Stimulated activated CD4-positive, alpha-beta T cell treated with anti-CD3 and anti-CD28 coated beads, TNF-alpha, amount 100 ng/mL, for 48 hours (primary cell): ENCODE data around the gene MAP3K20.
"Not testable (repeated sequence)": the region's sequence is repeated elsewhere in the genome, so short reads cannot be mapped to it uniquely, and the experiment has no call there.

Source experiments
- DNase-seq, 3 donors: peaks; one replicate each; pipeline ENCODE4 v3.0.0-alpha.2; 2020; ENCODE audit warnings: low read depth in 3 of 3

MAP3K20 gene

GRCh38 chr2:173075781-173076580, at the start of gene MAP3K20:
TSS of gene MAP3K20 (plus strand) at chr2:173075846. CDS start at chr2:173091032, 15,186 bp downstream.
- DNase-seq = peak in 2 of 3 donors; percentile 23 to 37

- no peak for DNase-seq
Observed at GRCh38 chr2:173026479-173026878, 49.2 kb upstream of the MAP3K20 start.

- DNase-seq = peak; percentile 53 to 74 (median 65)
Observed at GRCh38 chr2:173027181-173028128, 48.2 kb upstream of the MAP3K20 start.

GRCh38 chr2:173028141-173028540, 47.5 kb upstream of the MAP3K20 start:
- DNase-seq = no peak

GRCh38 chr2:173028671-173029070, 47.0 kb upstream of the MAP3K20 start:
- DNase-seq = no peak

GRCh38 chr2:173030561-173031490, 44.8 kb upstream of the MAP3K20 start:
- no peak for DNase-seq

- no peak for DNase-seq
Observed at GRCh38 chr2:173032032-173032431, 43.6 kb upstream of the MAP3K20 start.

GRCh38 chr2:173033084-173033483, 42.6 kb upstream of the MAP3K20 start:
- no peak for DNase-seq

GRCh38 chr2:173034143-173034542, 41.5 kb upstream of the MAP3K20 start:
- DNase-seq = no peak

GRCh38 chr2:173037245-173038120, 38.2 kb upstream of the MAP3K20 start:
- DNase-seq = no peak

GRCh38 chr2:173038257-173038656, 37.4 kb upstream of the MAP3K20 start:
- DNase-seq = not testable (repeated sequence)

- DNase-seq = no peak
Observed at GRCh38 chr2:173040729-173041128, 34.9 kb upstream of the MAP3K20 start.

GRCh38 chr2:173043476-173043875, 32.2 kb upstream of the MAP3K20 start:
- no peak for DNase-seq

- DNase-seq = no peak
Observed at GRCh38 chr2:173043897-173044519, 31.6 kb upstream of the MAP3K20 start.

GRCh38 chr2:173044686-173045085, 31.0 kb upstream of the MAP3K20 start:
- DNase-seq = no peak

GRCh38 chr2:173045181-173045580, 30.5 kb upstream of the MAP3K20 start:
- no peak for DNase-seq

GRCh38 chr2:173048522-173048896, 27.1 kb upstream of the MAP3K20 start:
- no peak for DNase-seq

GRCh38 chr2:173048897-173049661, 26.6 kb upstream of the MAP3K20 start:
- peak; percentile 5 to 32 (median 25) for DNase-seq

GRCh38 chr2:173049831-173050230, 25.8 kb upstream of the MAP3K20 start:
- no peak for DNase-seq
